K562 (cell line): ENCODE results near the gene ABCA10. TPM values are rescaled to one million over a fixed set of nuclear protein-coding genes. Genes with fewer than 3 reads are reported as not detected.
A peak's percentile ranks its signal among the peaks of the same experiment; 100 is the strongest.

Experiments used
- ADNP ChIP-seq: fragments of 200-800 bp; sonication (Bioruptor generic); IDR thresholded peaks from 2 replicates; pipeline ENCODE4 v1.6.1; 2016; ENCODE audit warnings: missing genetic modification characterization, missing compliant biosample characterization
- BCOR ChIP-seq: fragments of 450-650 bp; IDR thresholded peaks from 2 replicates; pipeline ENCODE4 v1.6.1; 2016
- HINFP ChIP-seq: fragments of 450-650 bp; conservative IDR thresholded peaks from 2 replicates; pipeline ENCODE4 v1.6.1; 2016; ENCODE audit warnings: missing genetic modification characterization, low read depth, mild to moderate bottlenecking, control low read depth, missing compliant biosample characterization
- HNRNPL ChIP-seq: fragments of 200-400 bp; formaldehyde crosslinking; IDR thresholded peaks from 2 replicates; pipeline ENCODE4 v1.6.1; 2017; ENCODE audit warnings: low read depth, mild to moderate bottlenecking, low read length
- KDM4B ChIP-seq, 2 experiments: fragments of 450-650 bp in 1 of 2; sonication (generic) in 1 of 2; IDR thresholded peaks; 2 replicates each; pipeline ENCODE4 v1.6.1; 2016 to 2017; ENCODE audit warnings: borderline replicate concordance in 2 of 2, antibody characterized with exemption in 1 of 2, low read depth in 1 of 2, mild to moderate bottlenecking in 1 of 2
- MEIS2 ChIP-seq: fragments of 450-650 bp; IDR thresholded peaks from 2 replicates; pipeline ENCODE4 v1.6.1; 2014; ENCODE audit warnings: mild to moderate bottlenecking; ENCODE audit not compliant: partially characterized antibody
- NEUROD1 ChIP-seq: fragments of 150-350 bp; IDR thresholded peaks from 2 replicates; pipeline ENCODE4 v1.6.1; 2014; ENCODE audit warnings: borderline replicate concordance, low read length, low read depth; ENCODE audit not compliant: partially characterized antibody
- PRDM10 ChIP-seq: fragments of 450-650 bp; IDR thresholded peaks from 2 replicates; pipeline ENCODE4 v1.6.1; 2018; ENCODE audit not compliant: partially characterized antibody
- RFX5 ChIP-seq: IDR thresholded peaks from 2 replicates; pipeline ENCODE4 v1.6.1; 2011; ENCODE audit warnings: low read depth, mild to moderate bottlenecking, improper control_type of control experiment, low read length
- SMAD1 ChIP-seq: fragments of 150-350 bp; IDR thresholded peaks from 2 replicates; pipeline ENCODE4 v1.6.1; 2014; ENCODE audit warnings: low read length, low read depth; ENCODE audit not compliant: partially characterized antibody
- TAF15 ChIP-seq: fragments of 200-400 bp; formaldehyde crosslinking; IDR thresholded peaks from 2 replicates; pipeline ENCODE4 v1.6.1; 2017; ENCODE audit warnings: mild to moderate bottlenecking, low read depth, low read length, moderate library complexity
- TCF3 ChIP-seq: sonication (generic); formaldehyde crosslinking; IDR thresholded peaks from 2 replicates; pipeline ENCODE4 v1.4.0; 2020; ENCODE audit warnings: mild to moderate bottlenecking, missing genetic modification reagents
- TCF7 ChIP-seq: sonication (generic); IDR thresholded peaks from 2 replicates; pipeline ENCODE4 v1.6.1; 2016; ENCODE audit warnings: antibody characterized with exemption, borderline replicate concordance
- THRA ChIP-seq: fragments of 450-650 bp; IDR thresholded peaks from 2 replicates; pipeline ENCODE4 v1.6.1; 2017; ENCODE audit warnings: mild to moderate bottlenecking, moderate library complexity
- ZBTB33 ChIP-seq: sonication (generic); formaldehyde crosslinking; IDR thresholded peaks from 2 replicates; pipeline ENCODE4 v1.8.1; 2023; ENCODE audit warnings: mild to moderate bottlenecking, missing genetic modification reagents
- ZNF121 ChIP-seq: sonication (generic); formaldehyde crosslinking; conservative IDR thresholded peaks from 2 replicates; pipeline ENCODE4 v1.8.0; 2022; ENCODE audit warnings: missing genetic modification reagents
- ZNF140 ChIP-seq: fragments of 250-450 bp; sonication (Bioruptor Pico); IDR thresholded peaks from 2 replicates; pipeline ENCODE4 v1.8.0; 2021; ENCODE audit warnings: moderate library complexity, mild to moderate bottlenecking, inconsistent platforms
- ZNF436 ChIP-seq: fragments of 250-450, 450-650 bp; sonication (Bioruptor Pico); formaldehyde crosslinking; IDR thresholded peaks from 2 replicates; pipeline ENCODE4 v1.7.0; 2020; ENCODE audit warnings: mild to moderate bottlenecking
- ZNF507 ChIP-seq: conservative IDR thresholded peaks from 2 replicates; pipeline ENCODE4 v1.6.1; 2017; ENCODE audit warnings: missing genetic modification characterization, missing compliant biosample characterization
- ZNF561 ChIP-seq: fragments of 450-650 bp; formaldehyde crosslinking; conservative IDR thresholded peaks from 2 replicates; pipeline ENCODE4 v1.4.0; 2020; ENCODE audit warnings: mild to moderate bottlenecking, moderate library complexity
- polyA plus RNA-seq, 8 experiments: library from polyadenylated mRNA; depleted of rRNA in 4 of 8; stranded (reverse) in 5 of 8; unstranded in 3 of 8; fragments of >200 nt; fragmentation: Nextera tagmentation in 2 of 8; fragmentation: Illumina TruSeq in 1 of 8; extraction: Ambion mirVana in 2 of 8; extraction: Trizol in 1 of 8; gene quantifications; 2 replicates each; pipeline versions ENCODE4 v1.2.1 to v1.2.3, GENCODE V29; 2011 to 2014; ENCODE audit warnings: inconsistent platforms in 1 of 8, missing spikeins in 1 of 8
- total RNA-seq, 7 experiments: library from RNA; depleted of rRNA in 6 of 7; stranded (reverse); fragments of >200 nt in 6 of 7; fragmentation: Illumina TruSeq in 2 of 7; extraction: Trizol in 2 of 7; gene quantifications; 2 replicates each; pipeline versions ENCODE4 v1.2.1 to v1.2.3, GENCODE V29; 2011 to 2021; ENCODE audit warnings: low replicate concordance in 1 of 7

ABCA10 gene
- total and polyA plus RNA-seq, 9 of the 15 experiments (the other 6 are each of a cell fraction or from before 2014, with no cell fraction given), result 0.04 to 0.45 (median 0.15) TPM; not detected in 1

- TF ChIP-seq PRDM10, result no peak
- no peak for TF ChIP-seq BCOR
- peak; percentile 88 for TF ChIP-seq NEUROD1
- no peak for TF ChIP-seq RFX5
- TF ChIP-seq KDM4B (IDR thresholded peaks at IDR 0.05; ENCODE audit: borderline replicate concordance in 2 of 2, low read depth in 1 of 2), result no peak
- no peak for TF ChIP-seq ZNF436 (CRISPR knock-in tag)
- TF ChIP-seq HNRNPL, result no peak
- TF ChIP-seq ZNF561 (CRISPR knock-in tag), result no peak
- TF ChIP-seq ZNF507 (tag), result no peak
- TF ChIP-seq MEIS2, result peak; percentile 55
- no peak for TF ChIP-seq THRA
- no peak for TF ChIP-seq ZNF121
- TF ChIP-seq TAF15, result no peak
- TF ChIP-seq TCF7, result no peak
- TF ChIP-seq ADNP, result no peak
- TF ChIP-seq ZBTB33, result no peak
- no peak for TF ChIP-seq ZNF140
- TF ChIP-seq HINFP (tag), result no peak
- TF ChIP-seq SMAD1, result peak; percentile 80
- TF ChIP-seq TCF3 (CRISPR knock-in tag), result peak; percentile 93
Measured at GRCh38 chr17:69103557-69104233, 124.9 kb downstream of the ABCA10 start (continued).
